Trophoblast cell (in vitro differentiated cells and primary cell): Measurements from ENCODE around the gene YWHAE.
"Not testable (repeated sequence)": the region's sequence is repeated elsewhere in the genome, so short reads cannot be mapped to it uniquely, and the experiment has no call there.

Experiments used
- DNase-seq, 2 donors: peaks; one replicate each; pipeline ENCODE4 v3.0.0-alpha.2; 2016
- H2AFZ ChIP-seq: 2 replicates; pipeline ENCODE4 v1.6.1; 2013; ENCODE audit warnings: low read length, moderate library complexity, mild to moderate bottlenecking; ENCODE audit not compliant: insufficient read depth, poor library complexity
- H2AK5ac ChIP-seq: 2 replicates; pipeline ENCODE4 v1.6.1; 2013; ENCODE audit warnings: mild to moderate bottlenecking, low read length
- H2BK120ac ChIP-seq: 2 replicates; pipeline ENCODE4 v1.6.1; 2013; ENCODE audit warnings: low read length, mild to moderate bottlenecking, moderate library complexity; ENCODE audit not compliant: insufficient read depth, poor library complexity
- H2BK12ac ChIP-seq: 2 replicates; pipeline ENCODE4 v1.6.1; 2013; ENCODE audit warnings: mild to moderate bottlenecking, low read length, moderate library complexity
- H2BK5ac ChIP-seq: 2 replicates; pipeline ENCODE4 v1.6.1; 2013; ENCODE audit warnings: low read length, low read depth, moderate library complexity, mild to moderate bottlenecking; ENCODE audit not compliant: poor library complexity
- H3K14ac ChIP-seq: 2 replicates; pipeline ENCODE4 v1.6.1; 2013; ENCODE audit warnings: mild to moderate bottlenecking, low read length
- H3K18ac ChIP-seq: 2 replicates; pipeline ENCODE4 v1.6.1; 2013; ENCODE audit warnings: mild to moderate bottlenecking, low read length
- H3K23ac ChIP-seq: 2 replicates; pipeline ENCODE4 v1.6.1; 2013; ENCODE audit warnings: low read length
- H3K27ac ChIP-seq: 2 replicates; pipeline ENCODE4 v1.5.1; 2013; ENCODE audit warnings: low read depth, mild to moderate bottlenecking, inconsistent platforms, low read length, moderate library complexity
- H3K27me3 ChIP-seq: 2 replicates; pipeline ENCODE4 v1.6.1; 2013; ENCODE audit warnings: inconsistent platforms, mild to moderate bottlenecking, low read length, moderate library complexity; ENCODE audit not compliant: insufficient read depth
- H3K36me3 ChIP-seq, 2 experiments: 1 replicate in 1 of 2; 2 replicates in 1 of 2; pipeline ENCODE4 v1.6.1; 2013; ENCODE audit warnings: low read length in 2 of 2, mild to moderate bottlenecking in 2 of 2, moderate library complexity in 1 of 2; ENCODE audit not compliant: insufficient read depth in 2 of 2, control insufficient read depth in 1 of 2
- H3K4ac ChIP-seq: 2 replicates; pipeline ENCODE4 v1.6.1; 2013; ENCODE audit warnings: low read depth, mild to moderate bottlenecking, low read length, moderate library complexity
- H3K4me1 ChIP-seq, 2 experiments: 1 replicate in 1 of 2; 2 replicates in 1 of 2; pipeline ENCODE4 v1.6.1; 2013; ENCODE audit warnings: low read length in 2 of 2, mild to moderate bottlenecking in 2 of 2, moderate library complexity in 1 of 2; ENCODE audit not compliant: insufficient read depth in 2 of 2, control insufficient read depth in 1 of 2
- H3K4me2 ChIP-seq: 2 replicates; pipeline ENCODE4 v1.6.1; 2013; ENCODE audit warnings: inconsistent platforms, mild to moderate bottlenecking, low read length, moderate library complexity
- H3K4me3 ChIP-seq: 2 replicates; pipeline ENCODE4 v1.5.1; 2013; ENCODE audit warnings: mild to moderate bottlenecking, low read depth, low read length, inconsistent platforms
- H3K79me1 ChIP-seq: one replicate; pipeline ENCODE4 v1.6.1; 2013; ENCODE audit warnings: low read length
- H3K79me2 ChIP-seq: 2 replicates; pipeline ENCODE4 v1.6.1; 2013; ENCODE audit warnings: low read length, mild to moderate bottlenecking; ENCODE audit not compliant: control insufficient read depth, insufficient read depth, poor library complexity
- H3K9ac ChIP-seq: 2 replicates; pipeline ENCODE4 v1.6.1; 2013; ENCODE audit warnings: mild to moderate bottlenecking, low read length
- H3K9me3 ChIP-seq: 2 replicates; pipeline ENCODE4 v1.6.1; 2013; ENCODE audit warnings: low read depth, mild to moderate bottlenecking, control low read depth, inconsistent platforms, low read length; ENCODE audit not compliant: insufficient read depth
- H4K12ac ChIP-seq: 2 replicates; pipeline ENCODE4 v1.6.1; 2013; ENCODE audit warnings: low read depth, mild to moderate bottlenecking, low read length, moderate library complexity
- H4K8ac ChIP-seq: 2 replicates; pipeline ENCODE4 v1.6.1; 2013; ENCODE audit warnings: low read depth, mild to moderate bottlenecking, low read length, moderate library complexity
- H4K91ac ChIP-seq: one replicate; pipeline ENCODE4 v1.6.1; 2013; ENCODE audit warnings: low read depth, mild to moderate bottlenecking, low read length, moderate library complexity
- WGBS: extraction: QIAGEN DNeasy Blood & Tissue Kit; methylation state at CpG from one replicate; pipeline ENCODE4 v1.1.7; 2013; ENCODE audit warnings: missing lambda C conversion rate; ENCODE audit not compliant: insufficient read length, insufficient coverage; ENCODE audit errors: extremely low coverage; 5-methylcytosine and 5-hydroxymethylcytosine counted together

The YWHAE gene

DNA sequence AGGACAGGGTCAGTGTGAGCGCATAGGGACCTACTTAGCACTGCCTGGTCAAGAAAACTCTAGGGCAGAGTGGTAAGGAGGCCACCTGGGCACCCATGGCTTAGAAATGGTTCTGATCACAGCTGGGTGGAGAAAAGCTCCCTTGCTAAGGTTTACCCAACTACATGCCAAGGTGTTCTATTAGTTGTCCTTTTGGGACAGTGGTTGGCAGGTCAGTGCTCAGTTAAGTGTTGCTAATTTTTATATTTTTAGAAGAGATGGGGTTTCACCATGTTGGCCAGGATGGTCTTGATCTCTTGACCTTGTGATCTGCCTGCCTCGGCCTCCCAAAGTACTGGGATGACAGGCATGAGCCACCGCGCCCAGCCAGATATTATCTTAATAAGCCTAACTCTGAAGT lies 45.7 kb upstream of the YWHAE start:
- not testable (repeated sequence) for H4K91ac ChIP-seq, H2AFZ ChIP-seq, H3K4me1 ChIP-seq, H3K23ac ChIP-seq, H3K14ac ChIP-seq, H3K9ac ChIP-seq, H2BK5ac ChIP-seq, H3K4me2 ChIP-seq, H2BK12ac ChIP-seq, H4K12ac ChIP-seq, H3K4me3 ChIP-seq, H3K27me3 ChIP-seq, H4K8ac ChIP-seq, DNase-seq, H3K79me1 ChIP-seq, H2AK5ac ChIP-seq, H2BK120ac ChIP-seq, H3K27ac ChIP-seq, H3K18ac ChIP-seq, H3K9me3 ChIP-seq
- H3K36me3 ChIP-seq = peaks cover 9 to 33% of the 10 kb centered on the region in 2 experiments
- peaks cover 28% of the 10 kb centered on the region for H3K79me2 ChIP-seq
- no CpG with 5 or more reads among the region's 4 CpGs for WGBS
- peak overlapping the region; percentile 72 for H3K4ac ChIP-seq

DNA sequence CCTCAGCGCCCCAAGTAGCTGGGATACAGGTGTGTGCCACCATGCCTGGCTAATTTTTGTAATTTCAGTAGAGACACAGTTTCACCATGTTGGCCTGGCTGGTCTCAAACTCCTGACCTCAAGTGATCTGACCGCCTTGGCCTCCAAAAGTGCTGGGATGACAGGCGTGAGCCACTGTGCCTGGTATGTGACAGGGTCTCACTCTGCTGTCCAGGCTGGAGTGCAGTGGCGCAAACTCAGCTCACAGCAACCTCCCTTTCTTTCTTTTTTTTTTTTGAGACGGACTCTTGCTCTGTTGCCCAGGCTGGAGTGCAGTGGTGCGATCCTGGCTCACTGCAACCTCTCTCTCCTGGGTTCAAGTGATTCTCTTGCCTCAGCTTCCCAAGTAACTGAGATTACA lies 42.7 kb upstream of the YWHAE start:
- H2AK5ac ChIP-seq, H3K18ac ChIP-seq, H3K23ac ChIP-seq, H3K27ac ChIP-seq, H4K91ac ChIP-seq, H3K4me3 ChIP-seq, H3K14ac ChIP-seq, H2AFZ ChIP-seq, H3K4me2 ChIP-seq, H3K79me1 ChIP-seq, H3K9ac ChIP-seq, H2BK120ac ChIP-seq, H2BK12ac ChIP-seq, H4K8ac ChIP-seq, H3K27me3 ChIP-seq, H2BK5ac ChIP-seq, DNase-seq, H4K12ac ChIP-seq, H3K9me3 ChIP-seq: not testable (repeated sequence)
- peak overlapping the region; percentile 52 for H3K4ac ChIP-seq
- H3K4me1 ChIP-seq = peaks cover 4 to 11% of the 10 kb centered on the region in 2 experiments
- H3K79me2 ChIP-seq = peaks cover 13% of the 10 kb centered on the region
- peaks cover 6 to 21% of the 10 kb centered on the region in 2 experiments for H3K36me3 ChIP-seq
- WGBS = no CpG with 5 or more reads among the region's 6 CpGs

DNA sequence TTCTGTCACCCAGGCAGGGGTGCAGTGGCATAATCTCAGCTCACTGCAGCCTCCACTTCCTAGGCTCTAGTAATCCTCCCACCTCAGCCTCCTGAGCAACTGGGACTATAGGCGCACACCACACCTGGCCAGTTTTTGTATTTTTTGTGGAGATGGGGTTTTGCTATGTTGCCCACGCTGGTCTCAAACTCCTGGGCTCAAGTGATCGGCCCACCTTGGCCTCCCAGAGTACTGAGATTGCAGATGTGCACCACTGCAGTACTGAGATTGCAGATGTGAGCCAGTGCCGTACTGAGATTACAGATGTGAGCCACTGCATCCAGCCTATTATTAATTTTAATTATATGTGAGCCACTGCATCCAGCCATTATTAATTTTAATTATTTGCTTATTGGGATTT lies 42.2 kb upstream of the YWHAE start:
- H3K4me2 ChIP-seq = no peak overlapping the region
- no peak overlapping the region for H4K12ac ChIP-seq
- H2BK5ac ChIP-seq = no peak overlapping the region
- H3K4me1 ChIP-seq = peaks cover under 1 to 12% of the 10 kb centered on the region in 2 experiments
- WGBS = no CpG with 5 or more reads among the region's 4 CpGs
- H2AFZ ChIP-seq = no peak overlapping the region
- H3K36me3 ChIP-seq = peaks cover 9 to 23% of the 10 kb centered on the region in 2 experiments
- H3K9ac ChIP-seq = no peak overlapping the region
- no peaks in the 10 kb centered on the region for H3K27me3 ChIP-seq
- H3K9me3 ChIP-seq = peaks cover 2% of the 10 kb centered on the region
- no peak overlapping the region for H2BK12ac ChIP-seq
- no peak overlapping the region for H3K23ac ChIP-seq
- H3K18ac ChIP-seq = no peak overlapping the region
- peaks cover 13% of the 10 kb centered on the region for H3K79me2 ChIP-seq
- no peak overlapping the region for H3K4me3 ChIP-seq
- H2AK5ac ChIP-seq = no peak overlapping the region
- H3K14ac ChIP-seq = no peak overlapping the region
- no peak overlapping the region for H3K27ac ChIP-seq
- H4K8ac ChIP-seq = no peak overlapping the region
- H2BK120ac ChIP-seq = no peak overlapping the region
- no peak overlapping the region for H4K91ac ChIP-seq
- DNase-seq = no peak
- H3K79me1 ChIP-seq = no peaks in the 10 kb centered on the region
- peak overlapping the region; percentile 54 for H3K4ac ChIP-seq

DNA sequence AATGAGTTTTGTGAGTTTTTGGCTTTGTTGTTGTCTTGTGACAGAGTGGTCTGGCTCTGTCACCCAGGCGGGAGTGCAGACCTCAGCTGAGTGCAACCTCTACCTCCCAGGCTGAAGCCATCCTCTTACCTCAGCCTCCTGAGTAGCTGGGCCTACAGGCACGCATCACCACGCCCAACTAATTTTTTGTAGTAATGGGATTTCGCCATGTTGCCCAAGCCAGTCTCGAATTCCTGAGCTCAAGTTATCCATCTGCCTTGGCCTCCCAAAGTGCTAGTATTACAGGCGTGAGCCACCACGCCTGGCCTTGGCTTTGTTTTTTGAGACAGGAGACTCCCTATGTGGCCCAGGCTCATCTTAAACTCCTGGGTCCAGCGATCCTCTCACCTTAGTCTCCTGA lies 40.9 kb upstream of the YWHAE start:
- Histone ChIP-seq H3K27ac (no peak overlapping the region), H3K4me3 (no peak overlapping the region), H2BK120ac (no peak overlapping the region), H4K12ac (no peak overlapping the region), H3K23ac (no peak overlapping the region), H3K79me2 (peaks cover 10% of the 10 kb centered on the region), H2AFZ (no peak overlapping the region), H4K8ac (no peak overlapping the region), H3K79me1 (no peaks in the 10 kb centered on the region), H3K27me3 (no peaks in the 10 kb centered on the region), H3K9ac (no peak overlapping the region), H2BK12ac (no peak overlapping the region), H3K4me2 (no peak overlapping the region), H2AK5ac (no peak overlapping the region), H3K4ac (peak overlapping the region; percentile 31), H3K9me3 (peaks cover 2% of the 10 kb centered on the region), H3K36me3 (peaks cover 15 to 29% of the 10 kb centered on the region in 2 experiments), H3K14ac (no peak overlapping the region), H3K18ac (no peak overlapping the region), H3K4me1 (peaks cover 0 to 12% of the 10 kb centered on the region in 2 experiments), H4K91ac (no peak overlapping the region), H2BK5ac (no peak overlapping the region)
- WGBS = no CpG with 5 or more reads among the region's 8 CpGs
- peak; percentile 85 to 88 for DNase-seq
